DND-41 (cell line): Measurements from ENCODE around the gene TSPYL6.

ENCODE experiments used
- EZH2 ChIP-seq: IDR thresholded peaks from 3 replicates; pipeline ENCODE4 v1.6.1; 2012; ENCODE audit warnings: borderline replicate concordance, low read depth, mild to moderate bottlenecking, moderate library complexity, low read length, inconsistent platforms; ENCODE audit not compliant: severe bottlenecking
- TF ChIP-seq, protein P1 (sequence below): IDR thresholded peaks from 2 replicates; pipeline ENCODE4 v1.5.1; 2012; ENCODE audit warnings: borderline replicate concordance, low read length, moderate library complexity, mild to moderate bottlenecking; ENCODE audit not compliant: poor library complexity, severe bottlenecking; ENCODE audit errors: extremely low read depth

DNA sequence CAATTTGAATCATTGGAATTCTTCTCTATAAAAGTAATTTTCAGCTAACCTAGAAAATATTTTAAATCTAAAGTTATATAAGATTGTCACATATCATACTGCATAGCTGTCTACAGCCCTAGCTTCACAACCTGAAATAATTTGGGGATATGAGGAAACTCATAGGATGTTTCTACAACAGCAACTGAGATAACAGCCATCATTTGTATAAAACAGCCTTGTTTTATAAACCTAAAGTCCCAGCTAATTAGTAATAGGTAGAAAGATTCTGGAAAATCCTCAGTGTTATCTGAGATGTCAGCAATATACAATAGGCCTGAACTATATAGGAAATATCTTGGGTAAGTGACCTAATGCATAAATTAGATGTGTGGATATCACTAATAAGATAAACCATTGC is 47.6 kb upstream of the TSPYL6 start:
- TF ChIP-seq, protein P1, sequence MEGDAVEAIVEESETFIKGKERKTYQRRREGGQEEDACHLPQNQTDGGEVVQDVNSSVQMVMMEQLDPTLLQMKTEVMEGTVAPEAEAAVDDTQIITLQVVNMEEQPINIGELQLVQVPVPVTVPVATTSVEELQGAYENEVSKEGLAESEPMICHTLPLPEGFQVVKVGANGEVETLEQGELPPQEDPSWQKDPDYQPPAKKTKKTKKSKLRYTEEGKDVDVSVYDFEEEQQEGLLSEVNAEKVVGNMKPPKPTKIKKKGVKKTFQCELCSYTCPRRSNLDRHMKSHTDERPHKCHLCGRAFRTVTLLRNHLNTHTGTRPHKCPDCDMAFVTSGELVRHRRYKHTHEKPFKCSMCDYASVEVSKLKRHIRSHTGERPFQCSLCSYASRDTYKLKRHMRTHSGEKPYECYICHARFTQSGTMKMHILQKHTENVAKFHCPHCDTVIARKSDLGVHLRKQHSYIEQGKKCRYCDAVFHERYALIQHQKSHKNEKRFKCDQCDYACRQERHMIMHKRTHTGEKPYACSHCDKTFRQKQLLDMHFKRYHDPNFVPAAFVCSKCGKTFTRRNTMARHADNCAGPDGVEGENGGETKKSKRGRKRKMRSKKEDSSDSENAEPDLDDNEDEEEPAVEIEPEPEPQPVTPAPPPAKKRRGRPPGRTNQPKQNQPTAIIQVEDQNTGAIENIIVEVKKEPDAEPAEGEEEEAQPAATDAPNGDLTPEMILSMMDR = no peak
- TF ChIP-seq EZH2 = no peak
